ENCODE measurements around the gene PPARG. TPM values are rescaled to one million over a fixed set of nuclear protein-coding genes. Genes with fewer than 3 reads are reported as not detected.

PPARG gene
- total RNA-seq, 1 donor from 2014 or later: not detected

DNA sequence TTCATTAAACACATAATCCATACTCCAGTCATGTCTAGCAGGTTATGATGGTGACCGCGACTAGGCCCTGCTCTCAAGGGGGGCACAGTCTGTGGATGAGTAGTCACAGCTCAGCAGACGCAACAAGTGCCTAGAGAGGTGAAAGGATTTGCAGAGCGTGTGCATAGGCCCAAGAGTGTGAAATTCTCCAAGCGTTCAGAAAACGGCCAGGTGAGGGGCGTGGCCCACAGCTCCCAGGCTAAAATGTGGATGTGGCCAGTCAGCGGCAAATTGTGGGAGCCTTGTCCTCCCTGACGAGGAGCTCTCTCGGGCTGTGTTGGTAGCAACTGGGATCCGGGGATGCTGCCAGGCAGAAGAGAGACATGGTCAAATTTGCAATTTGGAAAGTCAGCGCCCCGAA, 149.0 kb downstream of the PPARG start:
- H3K36me3 Mint-ChIP-seq (ENCODE audit: low read depth): no peaks in the 10 kb centered on the region
- peaks cover 4% of the 10 kb centered on the region for H3K4me1 Mint-ChIP-seq
- H3K4me3 Mint-ChIP-seq: no peak overlapping the region
- H3K27me3 Mint-ChIP-seq (ENCODE audit: low read depth): peaks cover 20% of the 10 kb centered on the region
- no peak for DNase-seq (ENCODE audit: low read depth, low spot score)
- no peak overlapping the region for H3K27ac Mint-ChIP-seq (ENCODE audit: unreplicated experiment)
- TF ChIP-seq, protein P1, sequence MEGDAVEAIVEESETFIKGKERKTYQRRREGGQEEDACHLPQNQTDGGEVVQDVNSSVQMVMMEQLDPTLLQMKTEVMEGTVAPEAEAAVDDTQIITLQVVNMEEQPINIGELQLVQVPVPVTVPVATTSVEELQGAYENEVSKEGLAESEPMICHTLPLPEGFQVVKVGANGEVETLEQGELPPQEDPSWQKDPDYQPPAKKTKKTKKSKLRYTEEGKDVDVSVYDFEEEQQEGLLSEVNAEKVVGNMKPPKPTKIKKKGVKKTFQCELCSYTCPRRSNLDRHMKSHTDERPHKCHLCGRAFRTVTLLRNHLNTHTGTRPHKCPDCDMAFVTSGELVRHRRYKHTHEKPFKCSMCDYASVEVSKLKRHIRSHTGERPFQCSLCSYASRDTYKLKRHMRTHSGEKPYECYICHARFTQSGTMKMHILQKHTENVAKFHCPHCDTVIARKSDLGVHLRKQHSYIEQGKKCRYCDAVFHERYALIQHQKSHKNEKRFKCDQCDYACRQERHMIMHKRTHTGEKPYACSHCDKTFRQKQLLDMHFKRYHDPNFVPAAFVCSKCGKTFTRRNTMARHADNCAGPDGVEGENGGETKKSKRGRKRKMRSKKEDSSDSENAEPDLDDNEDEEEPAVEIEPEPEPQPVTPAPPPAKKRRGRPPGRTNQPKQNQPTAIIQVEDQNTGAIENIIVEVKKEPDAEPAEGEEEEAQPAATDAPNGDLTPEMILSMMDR (conservative IDR thresholded peaks at IDR 0.05): no peak
- no peaks in the 10 kb centered on the region for H3K9me3 Mint-ChIP-seq

DNA sequence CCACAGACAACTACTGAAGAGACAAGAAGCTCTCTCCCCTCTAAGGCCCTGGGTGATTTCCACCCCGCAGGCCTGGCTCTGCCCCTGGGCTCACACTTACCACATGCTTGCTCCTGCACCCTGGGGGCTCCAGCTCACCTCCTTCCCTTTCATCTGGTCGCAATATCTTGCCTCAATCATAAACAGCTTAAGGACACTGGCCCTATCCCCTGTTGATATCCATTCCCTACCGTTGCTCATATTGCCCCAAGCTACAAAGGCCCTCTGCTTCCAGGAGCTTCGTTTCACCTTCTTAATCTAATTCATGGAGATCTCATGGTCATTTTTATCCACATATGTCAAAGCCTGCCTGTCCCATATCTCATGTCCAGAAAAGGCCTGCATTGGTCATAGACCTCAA, 149.4 kb downstream of the PPARG start:
- Mint-ChIP-seq H3K36me3 (ENCODE audit: low read depth) (no peaks in the 10 kb centered on the region), H3K9me3 (no peaks in the 10 kb centered on the region), H3K27ac (ENCODE audit: unreplicated experiment) (no peak overlapping the region), H3K27me3 (ENCODE audit: low read depth) (peaks cover 24% of the 10 kb centered on the region), H3K4me3 (no peak overlapping the region), H3K4me1 (peaks cover 7% of the 10 kb centered on the region)
- TF ChIP-seq, protein P1 (conservative IDR thresholded peaks at IDR 0.05): no peak
- no peak for DNase-seq (ENCODE audit: low read depth, low spot score)

DNA sequence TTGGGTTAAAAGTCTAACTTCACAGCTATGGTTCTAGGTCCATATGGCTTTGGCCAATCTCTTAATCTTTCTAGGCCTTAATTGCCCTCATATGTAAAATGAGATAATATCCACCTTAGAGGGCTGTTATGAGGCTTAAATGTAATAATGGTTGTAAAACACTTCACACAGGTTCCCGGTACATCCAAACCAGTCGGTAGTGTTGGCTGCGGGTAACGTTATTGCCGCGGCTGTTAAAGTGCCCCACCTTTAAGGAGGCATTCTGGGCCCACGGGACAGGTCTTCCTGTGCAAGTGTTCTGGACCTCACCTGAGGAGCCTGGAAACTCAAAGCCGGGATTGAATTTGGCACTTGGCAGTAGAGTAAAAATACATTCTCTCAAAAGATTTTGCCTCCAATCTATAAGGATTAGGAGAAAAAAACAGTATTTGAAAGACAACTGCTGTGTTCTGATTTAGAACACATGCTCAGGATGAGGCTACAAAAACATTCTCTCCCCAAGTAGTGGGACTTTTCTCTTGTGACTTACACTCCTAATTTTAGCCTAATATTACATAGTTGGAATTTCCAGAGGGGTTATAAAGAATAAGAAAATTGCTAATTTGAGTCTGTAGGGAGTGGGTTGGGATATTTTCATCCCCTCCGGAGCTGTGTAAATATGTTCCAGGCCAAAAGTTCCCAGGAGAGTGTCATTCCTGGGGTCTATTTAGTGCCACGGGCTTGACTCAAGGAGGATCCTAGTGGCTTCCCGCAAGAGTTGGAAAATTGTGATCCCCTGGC, 150.5 kb downstream of the PPARG start:
- Mint-ChIP-seq H3K27me3 (ENCODE audit: low read depth) (peaks cover 31% of the 10 kb centered on the region), H3K27ac (ENCODE audit: unreplicated experiment) (no peak overlapping the region), H3K9me3 (no peaks in the 10 kb centered on the region), H3K36me3 (ENCODE audit: low read depth) (no peaks in the 10 kb centered on the region), H3K4me3 (no peak overlapping the region), H3K4me1 (peaks cover 12% of the 10 kb centered on the region)
- DNase-seq (ENCODE audit: low read depth, low spot score): no peak
- TF ChIP-seq, protein P1 (conservative IDR thresholded peaks at IDR 0.05): no peak

DNA sequence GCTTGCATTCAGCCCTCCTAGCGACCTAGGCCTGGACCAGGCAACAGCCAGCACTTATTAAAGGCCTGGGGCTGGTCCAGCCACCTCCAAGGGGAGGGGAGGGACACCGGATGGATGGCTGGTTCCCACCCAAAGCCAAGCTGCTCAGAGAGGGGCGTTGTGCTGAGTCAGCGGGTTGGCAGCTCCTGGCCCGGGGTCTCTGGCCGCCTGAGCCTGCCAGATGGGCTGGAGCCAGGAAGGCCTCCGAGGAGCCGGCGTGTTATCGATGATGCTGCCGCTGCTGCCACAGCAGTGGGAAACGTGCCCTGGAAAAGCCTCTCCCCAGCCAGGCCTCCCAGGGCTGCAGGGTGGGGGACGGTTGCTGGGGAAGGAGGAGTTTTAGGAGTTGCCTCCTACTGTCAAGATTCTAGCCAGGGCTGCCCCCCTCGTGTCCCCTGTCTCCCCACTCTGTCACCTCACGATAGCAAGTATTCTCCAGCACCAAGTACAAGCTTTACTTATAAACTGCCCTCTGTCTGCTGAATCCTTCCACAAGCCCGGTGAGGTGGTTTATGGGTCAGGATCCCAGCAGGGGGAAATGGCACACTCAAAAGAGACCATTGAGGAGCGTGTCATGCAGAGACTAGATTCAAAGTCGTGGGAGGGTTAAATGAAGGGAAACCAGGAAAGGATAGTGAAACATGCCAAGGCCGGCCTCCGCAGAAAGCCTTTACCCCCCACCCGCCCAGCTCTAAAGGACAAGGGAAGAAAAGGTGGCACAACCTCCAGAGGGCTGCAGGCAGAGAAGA, 152.3 kb downstream of the PPARG start:
- H3K27ac Mint-ChIP-seq (ENCODE audit: unreplicated experiment): peak overlapping the region; percentile 87
- TF ChIP-seq, protein P1 (conservative IDR thresholded peaks at IDR 0.05): no peak
- H3K4me3 Mint-ChIP-seq: no peak overlapping the region
- DNase-seq (ENCODE audit: low read depth, low spot score): no peak
- H3K27me3 Mint-ChIP-seq (ENCODE audit: low read depth): peaks cover 30% of the 10 kb centered on the region
- H3K36me3 Mint-ChIP-seq (ENCODE audit: low read depth): no peaks in the 10 kb centered on the region
- no peaks in the 10 kb centered on the region for H3K9me3 Mint-ChIP-seq
- H3K4me1 Mint-ChIP-seq: peaks cover 16% of the 10 kb centered on the region

DNA sequence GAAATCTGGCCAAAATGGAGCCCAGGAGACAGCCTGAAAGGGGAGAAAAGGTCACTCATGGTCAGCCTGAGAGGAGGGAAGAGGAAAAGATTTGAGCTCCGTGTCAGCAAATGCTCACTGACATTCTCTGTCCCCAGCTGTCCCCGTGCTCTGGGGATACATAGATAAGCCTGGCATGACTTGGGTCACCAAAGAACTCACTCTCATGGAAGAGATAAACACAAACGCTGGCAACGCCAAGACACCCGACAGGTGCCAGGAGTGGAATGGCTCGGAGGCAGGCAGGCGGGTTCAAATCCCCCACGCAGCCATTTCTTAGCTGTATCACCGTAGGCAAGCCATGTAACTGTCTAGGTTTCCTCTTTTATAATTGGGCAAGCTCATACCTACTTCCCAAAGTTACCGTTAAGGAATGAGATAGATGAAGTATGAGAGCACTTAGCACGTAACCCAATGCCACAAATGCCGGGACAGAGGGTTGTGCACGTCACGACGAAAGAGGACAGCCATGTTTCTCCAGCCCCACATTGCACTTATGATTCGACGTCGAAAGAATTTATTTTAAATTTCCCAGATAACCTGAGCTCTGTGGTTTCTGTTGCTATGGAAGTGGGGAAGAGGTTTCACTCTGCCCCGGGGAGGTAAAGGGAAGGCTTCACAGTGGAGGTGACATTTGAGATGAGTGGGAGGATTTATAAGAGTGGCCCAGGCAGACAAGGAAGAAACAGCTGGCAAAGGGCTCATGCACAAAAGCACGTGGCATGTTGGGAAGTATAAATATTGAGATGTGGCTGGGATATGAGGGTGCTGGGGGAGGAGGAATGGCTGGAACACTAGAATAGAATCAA, 154.0 kb downstream of the PPARG start:
- TF ChIP-seq, protein P1 (conservative IDR thresholded peaks at IDR 0.05): no peak
- Mint-ChIP-seq H3K27me3 (ENCODE audit: low read depth) (peaks cover 29% of the 10 kb centered on the region), H3K4me1 (peaks cover 16% of the 10 kb centered on the region), H3K27ac (ENCODE audit: unreplicated experiment) (no peak overlapping the region), H3K4me3 (no peak overlapping the region), H3K9me3 (no peaks in the 10 kb centered on the region), H3K36me3 (ENCODE audit: low read depth) (no peaks in the 10 kb centered on the region)
- DNase-seq (ENCODE audit: low read depth, low spot score): no peak
